Renal cortical epithelial cell (primary cell): Measurements from ENCODE around the gene EXOC8. TPM values are rescaled to one million over a fixed set of nuclear protein-coding genes. Genes with fewer than 3 reads are reported as not detected.

ENCODE experiments used
- DNase-seq: peaks from one replicate; pipeline ENCODE4 v3.0.0-alpha.2; 2011; ENCODE audit warnings: low read depth
- total RNA-seq: library from RNA; depleted of rRNA; stranded (reverse); fragments of >200 nt; gene quantifications from 2 replicates; pipeline ENCODE4 v1.2.3, GENCODE V29; 2014

Gene EXOC8
- total RNA-seq = 19.3 and 24.8 TPM in 2 replicates

GRCh38 chr1:231337472-231338269, at the start of gene EXOC8:
Gene EXOC8 (minus strand): TSS chr1:231337852. CDS start chr1:231337745, 107 bp downstream.
- peak; percentile 95 for DNase-seq

- peak; percentile 33 for DNase-seq
Measured at GRCh38 chr1:231386466-231386865, 48.8 kb upstream of the EXOC8 start.

- DNase-seq = peak; percentile 53
Measured at GRCh38 chr1:231385416-231385748, 47.7 kb upstream of the EXOC8 start.

GRCh38 chr1:231384696-231385415, 47.2 kb upstream of the EXOC8 start:
- no peak for DNase-seq

GRCh38 chr1:231383159-231383860, 45.7 kb upstream of the EXOC8 start:
- DNase-seq = peak; percentile 61

- DNase-seq = no peak
Measured at GRCh38 chr1:231382426-231382825, 44.8 kb upstream of the EXOC8 start.

GRCh38 chr1:231381729-231382128, 44.1 kb upstream of the EXOC8 start:
- DNase-seq = no peak

- peak; percentile 92 for DNase-seq
Measured at GRCh38 chr1:231376875-231377549, 39.4 kb upstream of the EXOC8 start.

- peak; percentile 57 for DNase-seq
Measured at GRCh38 chr1:231376101-231376500, 38.4 kb upstream of the EXOC8 start.

GRCh38 chr1:231374394-231374793, 36.7 kb upstream of the EXOC8 start:
- DNase-seq = no peak

- DNase-seq = no peak
Measured at GRCh38 chr1:231372501-231372900, 34.8 kb upstream of the EXOC8 start.

- DNase-seq = no peak
Measured at GRCh38 chr1:231369282-231369681, 31.6 kb upstream of the EXOC8 start.

- no peak for DNase-seq
Measured at GRCh38 chr1:231364192-231364591, 26.5 kb upstream of the EXOC8 start.

GRCh38 chr1:231363624-231364023, 26.0 kb upstream of the EXOC8 start:
- DNase-seq = no peak

- no peak for DNase-seq
Measured at GRCh38 chr1:231362325-231362724, 24.7 kb upstream of the EXOC8 start.

GRCh38 chr1:231359113-231359512, 21.5 kb upstream of the EXOC8 start:
- peak; percentile 60 for DNase-seq

GRCh38 chr1:231357831-231358354, 20.2 kb upstream of the EXOC8 start:
- peak; percentile 80 for DNase-seq

GRCh38 chr1:231357187-231357772, 19.6 kb upstream of the EXOC8 start:
- no peak for DNase-seq

- no peak for DNase-seq
Measured at GRCh38 chr1:231355171-231355570, 17.5 kb upstream of the EXOC8 start.

- no peak for DNase-seq
Measured at GRCh38 chr1:231354330-231355020, 16.8 kb upstream of the EXOC8 start.

GRCh38 chr1:231353086-231353485, 15.4 kb upstream of the EXOC8 start:
- DNase-seq = peak; percentile 51
